ENCODE results near the gene MAP6D1.
"Not testable (repeated sequence)": the region's sequence is repeated elsewhere in the genome, so short reads cannot be mapped to it uniquely, and the experiment has no call there.

- not testable (repeated sequence) for TF ChIP-seq POLR2A, CTCF (IDR thresholded peaks at IDR 0.05)
These were observed 48.9 kb downstream of the MAP6D1 start for GRCh38 chr3:183776451-183776850.

Measured in adrenal gland (tissue), 5 donors.